ENCODE results near the gene PTGES3L.
"Not testable (repeated sequence)": the region's sequence is repeated elsewhere in the genome, so short reads cannot be mapped to it uniquely, and the experiment has no call there.

The PTGES3L gene

GRCh38 chr17:43018932-43019331 lies 39.1 kb upstream of the PTGES3L start:
- Histone ChIP-seq H3K4me1 (ENCODE audit: insufficient read depth, low read length) (peaks cover 39% of the 10 kb centered on the region), H3K9me3 (ENCODE audit: control insufficient read depth, insufficient read depth, low read length) (no peaks in the 10 kb centered on the region), H3K36me3 (ENCODE audit: insufficient read depth, low read length) (peaks cover 18% of the 10 kb centered on the region; the same call in 1 of the 2 replicates), H3K9ac (ENCODE audit: low read depth, low read length) (no peak overlapping the region)

GRCh38 chr17:43018008-43018853 lies 38.4 kb upstream of the PTGES3L start:
- Histone ChIP-seq H3K4me1 (ENCODE audit: insufficient read depth, low read length) (peaks cover 46% of the 10 kb centered on the region), H3K9ac (ENCODE audit: low read depth, low read length) (no peak overlapping the region), H3K36me3 (ENCODE audit: insufficient read depth, low read length) (peaks cover 18% of the 10 kb centered on the region; the same call in 1 of the 2 replicates), H3K9me3 (ENCODE audit: control insufficient read depth, insufficient read depth, low read length) (no peaks in the 10 kb centered on the region)

- Histone ChIP-seq H3K9me3 (ENCODE audit: control insufficient read depth, insufficient read depth, low read length) (no peaks in the 10 kb centered on the region), H3K36me3 (ENCODE audit: insufficient read depth, low read length) (peaks cover 18% of the 10 kb centered on the region; the same call in 1 of the 2 replicates), H3K9ac (ENCODE audit: low read depth, low read length) (no peak overlapping the region), H3K4me1 (ENCODE audit: insufficient read depth, low read length) (peaks cover 46% of the 10 kb centered on the region)
These were observed 36.3 kb upstream of the PTGES3L start for GRCh38 chr17:43016216-43016615.

- no peaks in the 10 kb centered on the region for H3K9me3 ChIP-seq (ENCODE audit: control insufficient read depth, insufficient read depth, low read length)
- no peak overlapping the region for H3K9ac ChIP-seq (ENCODE audit: low read depth, low read length)
- H3K4me1 ChIP-seq (ENCODE audit: insufficient read depth, low read length), result peaks cover 46% of the 10 kb centered on the region
- H3K36me3 ChIP-seq (ENCODE audit: insufficient read depth, low read length), result peaks cover 18% of the 10 kb centered on the region; the same call in 1 of the 2 replicates
These were observed 35.7 kb upstream of the PTGES3L start for GRCh38 chr17:43015579-43015978.

GRCh38 chr17:43014649-43015542 lies 35.0 kb upstream of the PTGES3L start:
- H3K4me1 ChIP-seq (ENCODE audit: insufficient read depth, low read length), result peaks cover 40% of the 10 kb centered on the region
- H3K36me3 ChIP-seq (ENCODE audit: insufficient read depth, low read length), result peaks cover 15% of the 10 kb centered on the region; the same call in 1 of the 2 replicates
- no peak overlapping the region for H3K9ac ChIP-seq (ENCODE audit: low read depth, low read length)
- no peaks in the 10 kb centered on the region for H3K9me3 ChIP-seq (ENCODE audit: control insufficient read depth, insufficient read depth, low read length)

GRCh38 chr17:43014020-43014648 lies 34.3 kb upstream of the PTGES3L start:
- Histone ChIP-seq H3K36me3 (ENCODE audit: insufficient read depth, low read length) (peaks cover 15% of the 10 kb centered on the region; the same call in 1 of the 2 replicates), H3K4me1 (ENCODE audit: insufficient read depth, low read length) (peaks cover 33% of the 10 kb centered on the region; the same call in 1 of the 2 replicates), H3K9ac (ENCODE audit: low read depth, low read length) (no peak overlapping the region), H3K9me3 (ENCODE audit: control insufficient read depth, insufficient read depth, low read length) (no peaks in the 10 kb centered on the region)

GRCh38 chr17:43013296-43013695 lies 33.4 kb upstream of the PTGES3L start:
- H3K9me3 ChIP-seq (ENCODE audit: control insufficient read depth, insufficient read depth, low read length), result no peaks in the 10 kb centered on the region
- H3K9ac ChIP-seq (ENCODE audit: low read depth, low read length), result no peak overlapping the region
- peaks cover 33% of the 10 kb centered on the region; the same call in 1 of the 2 replicates for H3K4me1 ChIP-seq (ENCODE audit: insufficient read depth, low read length)
- H3K36me3 ChIP-seq (ENCODE audit: insufficient read depth, low read length), result peaks cover 11% of the 10 kb centered on the region; the same call in 1 of the 2 replicates

GRCh38 chr17:43011728-43012472 lies 32.0 kb upstream of the PTGES3L start:
- no peak overlapping the region for H3K9ac ChIP-seq (ENCODE audit: low read depth, low read length)
- H3K4me1 ChIP-seq (ENCODE audit: insufficient read depth, low read length), result peaks cover 33% of the 10 kb centered on the region; the same call in 1 of the 2 replicates
- no peaks in the 10 kb centered on the region for H3K9me3 ChIP-seq (ENCODE audit: control insufficient read depth, insufficient read depth, low read length)
- peaks cover 8% of the 10 kb centered on the region; the same call in 1 of the 2 replicates for H3K36me3 ChIP-seq (ENCODE audit: insufficient read depth, low read length)

GRCh38 chr17:43010667-43011308 lies 30.9 kb upstream of the PTGES3L start:
- Histone ChIP-seq H3K4me1 (ENCODE audit: insufficient read depth, low read length) (peaks cover 26% of the 10 kb centered on the region; the same call in 1 of the 2 replicates), H3K9me3 (ENCODE audit: control insufficient read depth, insufficient read depth, low read length) (no peaks in the 10 kb centered on the region), H3K9ac (ENCODE audit: low read depth, low read length) (no peak overlapping the region), H3K36me3 (ENCODE audit: insufficient read depth, low read length) (no peaks in the 10 kb centered on the region)

GRCh38 chr17:43006639-43007551 lies 27.0 kb upstream of the PTGES3L start, which contains the start of gene IFI35:
IFI35 (plus strand) TSS chr17:43006784; CDS start chr17:43006948, 164 bp downstream.
- Histone ChIP-seq H3K4me1 (ENCODE audit: insufficient read depth, low read length) (no peaks in the 10 kb centered on the region), H3K9me3 (ENCODE audit: control insufficient read depth, insufficient read depth, low read length) (no peaks in the 10 kb centered on the region), H3K9ac (ENCODE audit: low read depth, low read length) (peak within 1 kb of the TSS; percentile 51), H3K36me3 (ENCODE audit: insufficient read depth, low read length) (peaks cover 7% of the 10 kb centered on the region)

GRCh38 chr17:43003542-43004172 lies 23.8 kb upstream of the PTGES3L start:
- Histone ChIP-seq H3K36me3 (ENCODE audit: insufficient read depth, low read length) (peaks cover 31% of the 10 kb centered on the region), H3K4me1 (ENCODE audit: insufficient read depth, low read length) (peaks cover 10% of the 10 kb centered on the region; the same call in 1 of the 2 replicates), H3K9me3 (ENCODE audit: control insufficient read depth, insufficient read depth, low read length) (no peaks in the 10 kb centered on the region), H3K9ac (ENCODE audit: low read depth, low read length) (no peak overlapping the region)

GRCh38 chr17:43000894-43001293 lies 21.0 kb upstream of the PTGES3L start:
- Histone ChIP-seq H3K4me1 (ENCODE audit: insufficient read depth, low read length) (peaks cover 15% of the 10 kb centered on the region; the same call in 1 of the 2 replicates), H3K36me3 (ENCODE audit: insufficient read depth, low read length) (peaks cover 31% of the 10 kb centered on the region)
- not testable (repeated sequence) for H3K9ac ChIP-seq (ENCODE audit: low read depth, low read length)

More at GRCh38 chr17:43000894-43001293, 21.0 kb upstream of the PTGES3L start:
- H3K9me3 ChIP-seq (ENCODE audit: control insufficient read depth, insufficient read depth, low read length), result not testable (repeated sequence)

All from ES-I3 (cell line).